NCI-H1417 (cell line): ENCODE measurements around the gene SMOC1.

Source experiments
- DNase-seq, 3 experiments: peaks; one replicate each; lab custom pipeline; 2025; lab: John Stamatoyannopoulos, UW

SMOC1 gene

GRCh38 chr14:70006699-70007098 is 127.5 kb downstream of the SMOC1 start:
- no peak for DNase-seq

GRCh38 chr14:70008284-70009262 is 129.4 kb downstream of the SMOC1 start:
- DNase-seq = peak in 2 of 3 experiments; percentile 52 to 64

- no peak for DNase-seq
Measured at GRCh38 chr14:70009961-70010360, 130.7 kb downstream of the SMOC1 start.

GRCh38 chr14:70011098-70011497 is 131.9 kb downstream of the SMOC1 start:
- peak; percentile 47 to 81 (median 77) for DNase-seq

- no peak for DNase-seq
Measured at GRCh38 chr14:70011708-70012107, 132.5 kb downstream of the SMOC1 start.

- DNase-seq = peak in 2 of 3 experiments; percentile 15 to 19
Measured at GRCh38 chr14:70013271-70013873, 134.2 kb downstream of the SMOC1 start.

- no peak for DNase-seq
Measured at GRCh38 chr14:70014406-70015095, 135.3 kb downstream of the SMOC1 start.

GRCh38 chr14:70018230-70018629 is 139.0 kb downstream of the SMOC1 start:
- no peak for DNase-seq

- no peak for DNase-seq
Measured at GRCh38 chr14:70018713-70019211, 139.5 kb downstream of the SMOC1 start.

GRCh38 chr14:70019695-70020094 is 140.5 kb downstream of the SMOC1 start:
- DNase-seq = no peak

- DNase-seq = no peak
Measured at GRCh38 chr14:70020352-70021170, 141.3 kb downstream of the SMOC1 start.

- peak in 1 of 3 experiments; percentile 29 for DNase-seq
Measured at GRCh38 chr14:70021548-70022220, 142.5 kb downstream of the SMOC1 start.

GRCh38 chr14:70022771-70023445 is 143.7 kb downstream of the SMOC1 start:
- DNase-seq = no peak

- no peak for DNase-seq
Measured at GRCh38 chr14:70023871-70024270, 144.7 kb downstream of the SMOC1 start.

- peak; percentile 63 to 82 (median 65) for DNase-seq
Measured at GRCh38 chr14:70027785-70028428, 148.7 kb downstream of the SMOC1 start.

GRCh38 chr14:70029296-70030132 is 150.3 kb downstream of the SMOC1 start:
- DNase-seq = peak in 2 of 3 experiments; percentile 8 to 49

GRCh38 chr14:70032016-70032415 is 152.8 kb downstream of the SMOC1 start:
- DNase-seq = no peak

GRCh38 chr14:70032447-70032846 is 153.2 kb downstream of the SMOC1 start:
- no peak for DNase-seq

GRCh38 chr14:70033116-70033515 is 153.9 kb downstream of the SMOC1 start:
- DNase-seq = no peak
